HL-60 (cell line): ENCODE results near the gene TRIM22.

Experiments used
- CTCF ChIP-seq: IDR thresholded peaks from one replicate; pipeline ENCODE4 v1.5.1; 2011; ENCODE audit warnings: low read length, control low read depth, inconsistent platforms; ENCODE audit not compliant: insufficient read depth
- GABPA ChIP-seq: IDR thresholded peaks from 2 replicates; pipeline ENCODE4 v1.6.1; 2012; ENCODE audit warnings: low read depth
- POLR2AphosphoS5 ChIP-seq: IDR thresholded peaks from 2 replicates; pipeline ENCODE4 v1.6.1; 2012; ENCODE audit warnings: low read depth
- REST ChIP-seq: IDR thresholded peaks from 2 replicates; pipeline ENCODE4 v1.6.1; 2012; ENCODE audit warnings: low read depth; ENCODE audit not compliant: insufficient replicate concordance
- SPI1 ChIP-seq: IDR thresholded peaks from 2 replicates; pipeline ENCODE4 v1.6.1; 2012; ENCODE audit warnings: low read depth, mild to moderate bottlenecking, borderline replicate concordance

GRCh38 chr11:5696210-5696609 lies 6.6 kb downstream of the TRIM22 start:
- no peak for TF ChIP-seq CTCF
- no peak for TF ChIP-seq GABPA
- TF ChIP-seq POLR2AphosphoS5, result no peak
- no peak for TF ChIP-seq REST
- no peak for TF ChIP-seq SPI1
